Stimulated activated CD8-positive, alpha-beta memory T cell treated with anti-CD3 and anti-CD28 coated beads, Interleukin-15, amount 100 ng/mL, for 48 hours (primary cell): ENCODE results near the gene RHD.
A peak's percentile ranks its signal among the peaks of the same experiment; 100 is the strongest.
"Not testable (repeated sequence)": the region's sequence is repeated elsewhere in the genome, so short reads cannot be mapped to it uniquely, and the experiment has no call there.

ENCODE experiments used
- DNase-seq, 2 donors: peaks; one replicate each; pipeline ENCODE4 v3.0.0-alpha.2; 2020; ENCODE audit warnings: low read depth in 2 of 2

The RHD gene

GRCh38 chr1:25308168-25308567 lies 35.9 kb downstream of the RHD start:
- not testable (repeated sequence) for DNase-seq

GRCh38 chr1:25309085-25309484 lies 36.8 kb downstream of the RHD start:
- DNase-seq, result not testable (repeated sequence)

- not testable (repeated sequence) for DNase-seq
Measured at GRCh38 chr1:25309486-25309885, 37.2 kb downstream of the RHD start.

GRCh38 chr1:25312806-25313470 lies 40.6 kb downstream of the RHD start:
- DNase-seq, result not testable (repeated sequence)

- DNase-seq, result not testable (repeated sequence)
Measured at GRCh38 chr1:25320314-25320938, 48.1 kb downstream of the RHD start.

DNA sequence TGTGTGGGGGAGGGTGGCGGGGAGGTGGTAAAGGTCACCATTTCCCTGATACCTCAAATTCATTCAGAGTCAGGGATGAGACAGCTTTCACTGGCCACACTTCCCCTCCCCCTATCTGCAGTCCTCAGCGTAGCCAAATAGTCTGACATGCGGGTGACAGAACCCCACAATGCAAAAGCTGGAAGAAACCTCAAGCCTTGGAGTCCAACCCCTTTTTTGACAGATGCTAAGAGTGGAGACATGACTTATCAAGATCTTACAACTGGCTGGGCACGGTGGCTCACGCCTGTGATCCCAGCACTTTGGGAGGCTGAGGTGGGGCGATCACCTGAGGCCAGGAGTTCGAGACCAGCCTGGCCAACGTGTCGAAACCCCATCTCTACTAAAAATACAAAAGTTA lies 49.8 kb downstream of the RHD start:
- not testable (repeated sequence) for DNase-seq

- not testable (repeated sequence) for DNase-seq
Measured at GRCh38 chr1:25324407-25324806, 52.1 kb downstream of the RHD start.

DNA sequence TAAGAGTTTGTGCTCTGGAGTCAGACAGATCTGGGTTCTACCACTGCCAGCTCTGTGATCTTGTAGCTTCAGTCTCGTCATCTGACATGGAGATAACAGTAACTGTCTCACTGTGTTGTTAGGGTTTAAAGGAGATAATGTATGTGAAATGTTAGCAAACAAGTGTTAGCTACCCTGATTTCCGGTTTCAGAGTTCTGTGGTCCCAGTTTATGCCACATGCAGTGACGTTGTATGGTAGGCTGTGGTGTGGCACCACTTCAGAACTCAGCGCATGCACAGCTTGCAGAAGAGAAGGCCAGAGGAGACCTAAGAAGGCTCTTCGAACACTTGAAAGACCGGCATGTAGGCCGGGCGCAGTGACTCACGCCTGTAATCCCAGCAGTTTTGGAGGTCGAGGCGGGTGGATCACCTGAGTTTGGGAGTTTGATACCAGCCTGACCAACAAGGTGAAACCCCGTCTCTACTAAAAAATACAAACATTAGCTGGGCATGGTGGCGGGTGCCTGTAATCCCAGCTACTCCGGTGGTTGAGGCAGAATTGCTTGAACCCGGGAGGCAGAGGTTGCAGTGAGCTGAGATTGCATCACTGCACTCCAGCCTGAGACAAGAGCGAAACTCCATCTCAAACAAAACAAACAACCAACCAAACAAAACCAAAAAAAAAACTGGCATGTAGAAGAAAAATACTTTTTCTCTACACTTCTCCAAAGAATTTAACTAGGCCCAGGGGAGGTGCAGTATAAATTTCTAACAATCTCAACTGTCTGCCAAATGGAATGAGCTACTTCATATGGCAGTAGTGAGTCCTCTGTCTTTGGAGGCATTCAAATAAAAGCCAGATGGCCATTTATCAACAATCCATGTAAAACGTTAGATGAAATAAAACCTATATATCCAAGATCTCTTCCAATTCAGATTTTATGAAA lies 55.8 kb downstream of the RHD start:
- DNase-seq, result not testable (repeated sequence)

GRCh38 chr1:25328791-25329185 lies 56.5 kb downstream of the RHD start:
- DNase-seq, result not testable (repeated sequence)

GRCh38 chr1:25329336-25329735 lies 57.0 kb downstream of the RHD start:
- DNase-seq, result not testable (repeated sequence)

DNA sequence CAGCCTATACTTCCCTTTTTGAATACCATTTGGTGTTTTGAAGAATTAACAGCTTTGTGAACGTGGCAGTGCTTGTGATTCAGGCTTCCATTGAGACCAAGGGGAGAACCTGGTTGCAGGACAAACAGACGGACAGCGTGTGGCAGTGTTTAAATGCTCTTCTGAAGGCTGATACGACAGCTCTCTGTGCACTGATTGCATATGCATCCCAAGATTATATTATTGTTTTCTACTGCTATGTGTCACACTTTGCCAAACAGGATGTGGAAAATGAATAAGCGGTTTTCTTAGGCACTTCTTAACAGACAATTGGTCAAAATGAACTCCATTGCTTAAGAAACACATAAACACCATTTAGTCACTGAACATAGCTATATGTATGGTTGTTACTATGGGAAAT lies 57.6 kb downstream of the RHD start:
- DNase-seq, result not testable (repeated sequence)

DNA sequence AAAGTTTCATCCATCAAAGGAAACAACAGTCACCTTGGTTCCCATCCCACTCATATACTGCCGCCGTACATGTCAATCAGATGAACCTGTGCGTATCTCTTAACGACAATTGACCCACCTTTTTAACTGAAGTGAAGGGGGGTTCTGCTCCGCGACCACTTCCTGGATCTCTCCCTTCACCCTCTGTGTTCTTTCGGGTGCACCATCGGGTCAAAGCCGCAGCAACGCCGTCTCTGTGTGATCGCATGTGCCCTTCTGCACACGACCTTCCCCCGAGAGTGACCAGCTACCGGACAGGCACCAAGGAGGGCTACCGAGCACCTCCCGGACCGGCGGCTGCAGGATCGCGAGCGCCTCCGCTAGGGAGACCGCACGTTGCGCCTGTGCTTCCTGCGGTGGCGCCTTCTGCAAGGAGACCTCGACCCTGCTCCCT lies 64.6 kb downstream of the RHD start:
- DNase-seq, result peak; percentile 11 to 23

DNA sequence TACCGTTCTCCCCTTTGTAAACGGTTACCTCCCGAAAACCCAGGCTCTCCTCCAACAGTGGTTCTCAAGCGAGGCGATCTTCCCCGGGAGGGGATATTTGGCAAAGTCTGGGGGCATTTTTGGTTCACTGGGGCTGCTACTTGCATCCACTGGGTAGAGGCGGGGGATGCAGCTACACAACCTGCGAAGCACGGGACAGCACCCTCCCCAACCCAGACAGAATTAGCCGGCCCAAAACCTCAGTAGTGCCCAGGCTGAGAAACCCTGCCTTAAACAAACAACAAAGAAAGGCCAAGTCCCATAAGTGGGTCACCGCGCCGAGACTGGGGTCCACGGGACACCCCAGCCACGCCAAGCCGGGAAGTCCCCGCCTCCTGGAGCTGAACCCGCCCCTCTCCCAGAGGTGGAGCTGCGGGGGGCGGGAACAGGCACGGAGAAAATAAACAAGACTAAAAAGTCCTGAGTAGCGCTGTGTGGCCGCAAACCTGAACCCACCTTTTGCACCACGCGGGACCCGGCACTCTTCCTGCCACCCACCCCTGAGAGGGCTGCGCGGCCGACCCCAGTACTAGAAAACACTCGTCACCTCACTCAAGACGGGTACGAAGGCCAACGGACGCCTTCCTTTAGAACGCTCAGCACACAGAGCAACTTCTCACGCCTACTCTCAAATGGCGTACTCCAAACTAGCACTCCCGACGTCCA lies 65.3 kb downstream of the RHD start:
- DNase-seq, result peak in 1 of 2 donors; percentile 11

DNA sequence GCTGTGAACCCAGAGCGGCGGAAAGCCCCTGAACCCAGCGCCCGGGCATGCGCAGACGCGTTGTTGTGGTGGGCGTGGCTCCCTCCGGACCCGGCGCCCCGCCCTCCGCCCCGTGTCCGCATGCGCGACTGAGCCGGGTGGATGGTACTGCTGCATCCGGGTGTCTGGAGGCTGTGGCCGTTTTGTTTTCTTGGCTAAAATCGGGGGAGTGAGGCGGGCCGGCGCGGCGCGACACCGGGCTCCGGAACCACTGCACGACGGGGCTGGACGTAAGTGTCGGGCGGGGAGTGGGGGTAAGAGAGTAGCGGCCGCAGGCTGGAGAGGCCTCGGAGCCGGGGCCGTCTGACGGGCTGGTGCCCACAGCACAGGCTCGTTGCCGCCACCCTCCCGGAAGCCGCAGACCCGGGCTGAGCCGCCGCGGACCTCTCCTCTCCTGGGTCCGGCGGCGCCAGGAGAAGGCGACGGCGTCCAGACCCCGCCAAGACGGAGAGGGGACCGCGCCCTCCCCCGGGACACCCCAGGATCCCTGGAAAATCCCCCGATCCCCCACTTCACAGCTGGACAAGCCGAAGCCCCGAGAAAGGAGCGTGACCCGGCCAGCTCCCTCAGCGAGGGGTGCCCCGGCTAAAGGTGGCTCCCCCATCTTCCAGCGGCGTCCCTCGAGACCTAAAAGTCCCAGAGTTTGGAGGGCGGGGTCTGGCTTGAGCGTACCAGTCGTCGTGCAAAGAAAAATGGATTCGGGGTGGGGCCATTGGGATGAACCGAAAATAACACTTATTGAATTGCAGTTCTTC lies 66.1 kb downstream of the RHD start, which contains the start of gene TMEM50A:
TSS of gene TMEM50A (plus strand) at position 147 of the 794 bp plus-strand sequence. CDS start 2,153 bp downstream, outside the sequence.
- DNase-seq, result peak; percentile 82 to 83

DNA sequence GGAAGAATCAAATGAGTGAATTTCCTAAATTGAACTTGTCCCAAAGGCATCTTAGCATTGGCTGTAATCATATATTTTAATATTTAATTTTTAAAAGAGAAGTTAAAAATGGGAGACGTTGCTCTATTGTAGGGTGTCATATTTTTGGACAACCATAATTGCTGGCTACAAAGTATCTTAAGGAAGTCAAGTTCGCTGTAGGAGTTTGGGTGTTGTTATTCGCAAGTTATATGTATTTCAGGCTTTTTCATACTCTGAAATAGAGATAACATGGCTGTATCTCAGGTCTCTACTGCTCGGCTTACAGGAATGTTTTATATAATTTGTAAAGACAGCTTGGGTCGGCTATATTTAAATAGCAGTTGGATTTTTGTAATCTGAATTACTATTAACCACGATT lies 66.7 kb downstream of the RHD start:
- DNase-seq, result no peak

- DNase-seq, result no peak
Measured at GRCh38 chr1:25341746-25342145, 69.4 kb downstream of the RHD start.

GRCh38 chr1:25342846-25343245 lies 70.5 kb downstream of the RHD start:
- DNase-seq, result no peak

- no peak for DNase-seq
Measured at GRCh38 chr1:25343872-25344271, 71.6 kb downstream of the RHD start.

GRCh38 chr1:25347556-25347955 lies 75.2 kb downstream of the RHD start:
- no peak for DNase-seq

DNA sequence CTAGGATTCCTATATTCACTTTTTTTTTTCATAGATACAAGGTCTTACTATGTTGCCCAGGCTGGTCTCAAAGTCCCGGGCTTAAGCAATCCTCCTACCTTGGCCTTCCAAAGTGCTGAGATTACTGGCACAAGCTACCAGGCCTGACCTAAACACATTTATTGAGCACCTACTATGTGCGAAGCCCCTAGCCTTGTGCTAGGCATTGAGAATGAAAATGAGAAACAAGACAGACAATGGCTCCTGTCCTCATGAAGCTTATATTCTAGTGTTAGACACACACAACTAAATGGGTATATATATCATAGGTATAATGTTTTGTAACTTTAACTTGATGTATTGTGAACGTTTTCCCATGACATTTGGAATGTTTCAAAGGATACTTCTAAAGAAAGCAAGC lies 77.3 kb downstream of the RHD start:
- DNase-seq, result no peak
